Astrocyte (in vitro differentiated cells and primary cell): ENCODE data around the gene OSR1. TPM values are rescaled to one million over a fixed set of nuclear protein-coding genes. Genes with fewer than 3 reads are reported as not detected.

Source experiments
- DNase-seq: peaks from one replicate; pipeline ENCODE4 v3.0.0-alpha.2; 2010; ENCODE audit warnings: low read depth
- FAIRE-seq: peaks from 2 replicates; lab custom pipeline; 2011; peaks lifted over from hg19 to GRCh38; lab: Jason Lieb, UNC
- H2AFZ ChIP-seq: 2 replicates; pipeline ENCODE4 v1.6.0; 2012; ENCODE audit warnings: low read depth, low read length, inconsistent platforms
- H3K27ac ChIP-seq: 2 replicates; pipeline ENCODE4 v1.5.1; 2011; ENCODE audit warnings: low read depth, low read length, inconsistent platforms
- H3K27me3 ChIP-seq: 2 replicates; pipeline ENCODE4 v1.6.0; 2011; ENCODE audit warnings: low read length, inconsistent platforms; ENCODE audit not compliant: insufficient read depth
- H3K36me3 ChIP-seq: 2 replicates; pipeline ENCODE4 v1.5.1; 2011; ENCODE audit warnings: low read length, inconsistent platforms; ENCODE audit not compliant: insufficient read depth
- H3K4me1 ChIP-seq: 2 replicates; pipeline ENCODE4 v1.5.1; 2011; ENCODE audit warnings: low read length, inconsistent platforms; ENCODE audit not compliant: insufficient read depth
- H3K4me2 ChIP-seq: 2 replicates; pipeline ENCODE4 v1.6.0; 2012; ENCODE audit warnings: low read length, inconsistent platforms
- H3K4me3 ChIP-seq: 2 replicates; pipeline ENCODE4 v1.5.1; 2011; ENCODE audit warnings: low read depth, mild to moderate bottlenecking, low read length, inconsistent platforms; ENCODE audit not compliant: insufficient read depth
- H3K79me2 ChIP-seq: 2 replicates; pipeline ENCODE4 v1.6.0; 2012; ENCODE audit warnings: mild to moderate bottlenecking, low read length, inconsistent platforms; ENCODE audit not compliant: insufficient read depth
- H3K9ac ChIP-seq: 2 replicates; pipeline ENCODE4 v1.6.0; 2012; ENCODE audit warnings: mild to moderate bottlenecking, low read length, inconsistent platforms
- H3K9me3 ChIP-seq: 2 replicates; pipeline ENCODE4 v1.5.1; 2012; ENCODE audit warnings: low read depth, mild to moderate bottlenecking, low read length, inconsistent platforms; ENCODE audit not compliant: insufficient read depth
- H4K20me1 ChIP-seq: 2 replicates; pipeline ENCODE4 v1.6.0; 2012; ENCODE audit warnings: low read length, inconsistent platforms; ENCODE audit not compliant: insufficient read depth
- H3K27ac Mint-ChIP-seq: one replicate; pipeline ENCODE4 v1.8.0; 2021; ENCODE audit warnings: mild to moderate bottlenecking, mixed read lengths; ENCODE audit not compliant: unreplicated experiment
- H3K27me3 Mint-ChIP-seq: one replicate; pipeline ENCODE4 v1.8.0; 2021; ENCODE audit warnings: low read depth, mixed read lengths; ENCODE audit not compliant: unreplicated experiment
- H3K36me3 Mint-ChIP-seq: one replicate; pipeline ENCODE4 v1.8.0; 2021; ENCODE audit warnings: low read depth, mixed read lengths; ENCODE audit not compliant: unreplicated experiment
- H3K4me1 Mint-ChIP-seq: one replicate; pipeline ENCODE4 v1.8.0; 2021; ENCODE audit warnings: low read depth, mixed read lengths; ENCODE audit not compliant: unreplicated experiment
- H3K4me3 Mint-ChIP-seq: one replicate; pipeline ENCODE4 v1.8.0; 2021; ENCODE audit warnings: mild to moderate bottlenecking, moderate library complexity, mixed read lengths; ENCODE audit not compliant: unreplicated experiment
- H3K9me3 Mint-ChIP-seq: one replicate; pipeline ENCODE4 v1.8.0; 2021; ENCODE audit warnings: mild to moderate bottlenecking, mixed read lengths; ENCODE audit not compliant: unreplicated experiment
- CTCF ChIP-seq: IDR thresholded peaks from 2 replicates; pipeline ENCODE4 v1.5.1; 2011; ENCODE audit warnings: low read depth, mild to moderate bottlenecking, inconsistent platforms, low read length, moderate library complexity; ENCODE audit not compliant: insufficient read depth
- EZH2 ChIP-seq: IDR thresholded peaks from 2 replicates; pipeline ENCODE4 v1.6.1; 2012; ENCODE audit warnings: mild to moderate bottlenecking, low read length, inconsistent platforms; ENCODE audit not compliant: insufficient read depth
- total RNA-seq: library from RNA; stranded (reverse); gene quantifications from 2 replicates; pipeline ENCODE4 v1.2.1, GENCODE V29; 2021

The OSR1 gene
- total RNA-seq, 1 donor from 2014 or later = 1.0 TPM

GRCh38 chr2:19327496-19327895 is 30.9 kb downstream of the OSR1 start:
- Histone ChIP-seq H3K27ac (no peak overlapping the region), H3K27me3 (no peaks in the 10 kb centered on the region), H2AFZ (no peak overlapping the region), H3K9me3 (no peaks in the 10 kb centered on the region), H3K4me1 (no peaks in the 10 kb centered on the region), H3K79me2 (no peaks in the 10 kb centered on the region), H4K20me1 (no peaks in the 10 kb centered on the region), H3K4me2 (no peak overlapping the region), H3K9ac (no peak overlapping the region), H3K4me3 (no peak overlapping the region), H3K36me3 (no peaks in the 10 kb centered on the region)
- DNase-seq = no peak
- Mint-ChIP-seq H3K4me1 (no peaks in the 10 kb centered on the region), H3K9me3 (no peaks in the 10 kb centered on the region), H3K36me3 (no peaks in the 10 kb centered on the region), H3K4me3 (no peak overlapping the region), H3K27ac (no peak overlapping the region), H3K27me3 (no peaks in the 10 kb centered on the region)
- no peak for FAIRE-seq
- TF ChIP-seq EZH2 (no peak), CTCF (no peak)

GRCh38 chr2:19321946-19322345 is 36.5 kb downstream of the OSR1 start:
- H3K36me3 Mint-ChIP-seq = no peaks in the 10 kb centered on the region
- FAIRE-seq (peak; percentile 13), DNase-seq (peak; percentile 31)

More at GRCh38 chr2:19321946-19322345, 36.5 kb downstream of the OSR1 start:
- no peaks in the 10 kb centered on the region for H3K79me2 ChIP-seq
- no peak overlapping the region for H3K27ac ChIP-seq
- H3K9ac ChIP-seq = no peak overlapping the region
- Mint-ChIP-seq H3K4me1 (no peaks in the 10 kb centered on the region), H3K27ac (no peak overlapping the region), H3K9me3 (no peaks in the 10 kb centered on the region), H3K4me3 (no peak overlapping the region), H3K27me3 (no peaks in the 10 kb centered on the region)
- H3K4me1 ChIP-seq = no peaks in the 10 kb centered on the region
- TF ChIP-seq EZH2 (no peak), CTCF (no peak)
- no peaks in the 10 kb centered on the region for H3K36me3 ChIP-seq
- no peaks in the 10 kb centered on the region for H4K20me1 ChIP-seq
- H3K4me2 ChIP-seq = no peak overlapping the region
- no peak overlapping the region for H3K4me3 ChIP-seq
- no peaks in the 10 kb centered on the region for H3K9me3 ChIP-seq
- no peaks in the 10 kb centered on the region for H3K27me3 ChIP-seq
- no peak overlapping the region for H2AFZ ChIP-seq
